Psoas muscle (tissue), 8 donors: ENCODE measurements around the gene WNT3A. TPM values are rescaled to one million over a fixed set of nuclear protein-coding genes. Genes with fewer than 3 reads are reported as not detected.
A peak's percentile ranks its signal among the peaks of the same experiment; 100 is the strongest.

ENCODE experiments used
- ATAC-seq, 4 donors: fragments of 200-7000 bp; cut with Tn5 transposase; one replicate each; pipeline ENCODE4 v1.9.1; 2020; ENCODE audit warnings: moderate library complexity in 3 of 4, mild to moderate bottlenecking in 2 of 4
- DNase-seq, 2 donors: peaks; one replicate each; pipeline ENCODE4 v3.0.0-alpha.2; 2020
- H3K27ac ChIP-seq: fragments of 200-600 bp; one replicate; pipeline ENCODE4 v1.8.0; 2022
- H3K27me3 ChIP-seq, 3 donors: fragments of 200-600 bp in 1 of 3; one replicate each; pipeline versions ENCODE4 v1.6.1 to v1.8.0; 2013 to 2022; ENCODE audit warnings: low read length in 2 of 3, mild to moderate bottlenecking in 2 of 3, moderate library complexity in 1 of 3; ENCODE audit not compliant: insufficient read depth in 3 of 3
- H3K36me3 ChIP-seq, 2 donors: fragments of 200-600 bp in 1 of 2; one replicate each; pipeline versions ENCODE4 v1.6.1 to v1.8.0; 2013 to 2022; ENCODE audit warnings: low read depth in 1 of 2, mild to moderate bottlenecking in 1 of 2, moderate library complexity in 1 of 2; ENCODE audit not compliant: insufficient read depth in 1 of 2
- H3K4me1 ChIP-seq: fragments of 200-600 bp; one replicate; pipeline ENCODE4 v1.8.0; 2022
- H3K4me3 ChIP-seq: fragments of 200-600 bp; one replicate; pipeline ENCODE4 v1.8.0; 2022; ENCODE audit warnings: mild to moderate bottlenecking
- H3K9me3 ChIP-seq: fragments of 200-600 bp; one replicate; pipeline ENCODE4 v1.8.0; 2022
- CTCF ChIP-seq: fragments of 200-600 bp; IDR thresholded peaks from one replicate; pipeline ENCODE4 v1.8.0; 2022; ENCODE audit warnings: antibody characterized with exemption
- whole genome bisulfite sequencing, 3 donors: extraction: QIAGEN DNeasy Blood & Tissue Kit; methylation state at CpG; one replicate each; pipeline versions ENCODE4 v1.1.6 to v1.1.7; 2013; 5-methylcytosine and 5-hydroxymethylcytosine counted together
- intact Hi-C, 2 donors: fragments of 100-400 bp; cut with DNase I; formaldehyde crosslinking; loops; one replicate each; pipeline versions ENCODE4 v1.11.0 to v1.14.2; 2022
- polyA plus RNA-seq, 3 donors: library from polyadenylated mRNA; stranded (reverse); fragments of 200-250 nt; gene quantifications; one replicate each; pipeline ENCODE4 v1.2.3, GENCODE V29; 2013
- total RNA-seq, 4 donors: library from RNA; stranded (reverse); fragmentation: NEBNext Ultra II Directional in 2 of 4; extraction: Animal tissue kit (Norgen Biotek cat#: 25700) in 2 of 4; gene quantifications; one replicate each; pipeline versions ENCODE4 v1.2.1 to v1.2.4, GENCODE V29; 2021 to 2023
- donor health status: healthy with polysubstance abuse.
- donor health status: DM: no; HTN: no; CAD: no; lungs with moderate emphysema.
- donor health status: Bipolar disorder and iron deficiency.
- donor health status: healthy.
- donor health status: DM: yes; HTN: yes; CAD: no.
- donor health status: DM: no; HTN: no; CAD: no.
- donor health status: DM: no; HTN: no; CAD: no.
- donor health status: DM: yes; HTN: yes; CAD: no.

WNT3A gene
- total and polyA plus RNA-seq, 7 donors, result not detected

- TF ChIP-seq CTCF, result no peak
- Histone ChIP-seq H3K4me1 (peaks cover 58% of the 10 kb centered on the region), H3K27me3 (no peaks in the 10 kb centered on the region), H3K27ac (peak overlapping the region; percentile 100), H3K9me3 (no peaks in the 10 kb centered on the region), H3K4me3 (peak overlapping the region; percentile 99), H3K36me3 (peaks cover 0 to 5% of the 10 kb centered on the region in 2 donors)
- WGBS, 3 donors, result 1 to 3% (median 2%) methylated on average over 17 of the region's 17 CpGs
- ATAC-seq (peak; percentile 8 to 32 (median 16)), DNase-seq (peak; percentile 34 to 69)
- intact Hi-C loops, result loop anchor here in 1 of 2 donors (2.0 to 10.0 kb wide), 2 partner anchors 19 to 349 kb away; partner anchors contain the start of genes C1orf35, JMJD4 and SNAP47
These were observed 77.1 kb downstream of the WNT3A start for GRCh38 chr1:228083871-228084278.

- peak overlapping the region; percentile 100 for H3K27ac ChIP-seq
- intact Hi-C loops, result loop anchor here in 1 of 2 donors (2.0 to 10.0 kb wide), 2 partner anchors 18 to 350 kb away; partner anchors contain the start of genes C1orf35, JMJD4 and SNAP47
- H3K27me3 ChIP-seq, result no peaks in the 10 kb centered on the region
- peak overlapping the region; percentile 99 for H3K4me3 ChIP-seq
- ATAC-seq (peak in 3 of 4 donors; percentile 20 to 60 (median 29)), DNase-seq (peak; percentile 7 to 11)
- peaks cover 0 to 5% of the 10 kb centered on the region in 2 donors for H3K36me3 ChIP-seq
- WGBS, 3 donors, result 6 to 14% (median 13%) methylated on average over 3 of the region's 3 CpGs
- no peak for TF ChIP-seq CTCF
- H3K9me3 ChIP-seq, result no peaks in the 10 kb centered on the region
- H3K4me1 ChIP-seq, result peaks cover 62% of the 10 kb centered on the region
These were observed 77.5 kb downstream of the WNT3A start for GRCh38 chr1:228084325-228084724.

GRCh38 chr1:228084797-228085196 lies 78.0 kb downstream of the WNT3A start:
- peak; percentile 4 to 15 for DNase-seq
- peaks cover 0 to 5% of the 10 kb centered on the region in 2 donors for H3K36me3 ChIP-seq
- H3K9me3 ChIP-seq, result no peaks in the 10 kb centered on the region
- ATAC-seq, result no peak
- peaks cover 67% of the 10 kb centered on the region for H3K4me1 ChIP-seq
- peak overlapping the region; percentile 99 for H3K4me3 ChIP-seq
- no peaks in the 10 kb centered on the region for H3K27me3 ChIP-seq
- no peak for TF ChIP-seq CTCF
- intact Hi-C loops, result loop anchor here in 1 of 2 donors (2.0 to 10.0 kb wide), 2 partner anchors 18 to 350 kb away; partner anchors contain the start of genes C1orf35, JMJD4 and SNAP47
- WGBS, 3 donors, result 44 to 57% (median 47%) methylated on average over 5 of the region's 5 CpGs
- peak overlapping the region; percentile 100 for H3K27ac ChIP-seq

GRCh38 chr1:228085287-228085951 lies 78.6 kb downstream of the WNT3A start:
- intact Hi-C loops, result loop anchor here in 1 of 2 donors (2.0 to 10.0 kb wide), 2 partner anchors 17 to 351 kb away; partner anchors contain the start of genes C1orf35, JMJD4 and SNAP47
- TF ChIP-seq CTCF, result no peak
- Histone ChIP-seq H3K27me3 (no peaks in the 10 kb centered on the region), H3K4me1 (peaks cover 73% of the 10 kb centered on the region), H3K27ac (peak overlapping the region; percentile 100), H3K36me3 (peaks cover 0 to 5% of the 10 kb centered on the region in 2 donors), H3K9me3 (no peaks in the 10 kb centered on the region), H3K4me3 (peak overlapping the region; percentile 99)
- no peak for ATAC-seq
- peak; percentile 19 to 28 for DNase-seq
- 27 to 40% (median 34%) methylated on average over 6 of the region's 6 CpGs for WGBS, 3 donors
